NCI-H510A (cell line): ENCODE measurements around the gene CNTNAP4.

Experiments
- DNase-seq: peaks from one replicate; lab custom pipeline; 2025; lab: John Stamatoyannopoulos, UW

Gene CNTNAP4

GRCh38 chr16:76583945-76584344, 306.7 kb downstream of the CNTNAP4 start:
- DNase-seq, result no peak

GRCh38 chr16:76598498-76598897, 321.3 kb downstream of the CNTNAP4 start:
- no peak for DNase-seq

- DNase-seq, result no peak
Observed at GRCh38 chr16:76607317-76607716, 330.1 kb downstream of the CNTNAP4 start.
